ENCODE data around the gene RFNG. TPM values are rescaled to one million over a fixed set of nuclear protein-coding genes. Genes with fewer than 3 reads are reported as not detected.

RFNG gene
- total RNA-seq, 1 donor from 2014 or later: 21.0 TPM

DNA sequence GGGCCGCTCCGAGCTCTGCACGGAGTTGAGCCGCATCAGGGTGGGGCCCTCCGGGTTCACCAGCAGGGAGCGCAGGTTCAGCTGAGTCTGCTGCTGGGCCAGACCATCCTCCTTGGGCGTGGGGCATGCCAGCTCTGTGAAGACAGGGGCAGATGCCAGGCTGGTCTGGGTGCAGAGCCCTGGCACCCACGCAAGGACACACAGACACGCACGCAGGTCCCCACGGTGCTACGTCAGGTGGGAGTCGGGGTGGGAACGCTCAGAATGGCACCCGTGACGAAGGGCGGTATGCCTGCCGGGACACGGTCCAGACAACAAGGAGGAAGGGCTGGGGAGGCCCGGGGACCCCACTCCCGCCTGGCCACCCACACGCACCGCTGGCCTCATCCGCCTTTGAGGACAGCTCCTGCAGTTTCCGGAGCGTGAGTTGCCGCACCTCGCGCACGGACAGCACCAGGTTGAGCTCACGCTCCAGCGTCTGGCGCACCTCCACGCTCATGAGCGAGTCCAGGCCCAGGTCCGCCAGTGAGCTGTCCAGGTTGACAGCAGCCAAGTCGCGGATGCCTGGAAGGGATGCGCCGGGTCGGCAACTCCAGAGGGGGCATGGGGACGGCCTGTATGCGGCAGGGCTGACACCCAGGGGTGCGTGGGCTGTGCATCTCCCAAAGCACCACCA lies 29.3 kb upstream of the RFNG start:
- intact Hi-C loops (cut with DNase I): no loop called here
- DNase-seq (ENCODE audit: low spot score): no peak

DNA sequence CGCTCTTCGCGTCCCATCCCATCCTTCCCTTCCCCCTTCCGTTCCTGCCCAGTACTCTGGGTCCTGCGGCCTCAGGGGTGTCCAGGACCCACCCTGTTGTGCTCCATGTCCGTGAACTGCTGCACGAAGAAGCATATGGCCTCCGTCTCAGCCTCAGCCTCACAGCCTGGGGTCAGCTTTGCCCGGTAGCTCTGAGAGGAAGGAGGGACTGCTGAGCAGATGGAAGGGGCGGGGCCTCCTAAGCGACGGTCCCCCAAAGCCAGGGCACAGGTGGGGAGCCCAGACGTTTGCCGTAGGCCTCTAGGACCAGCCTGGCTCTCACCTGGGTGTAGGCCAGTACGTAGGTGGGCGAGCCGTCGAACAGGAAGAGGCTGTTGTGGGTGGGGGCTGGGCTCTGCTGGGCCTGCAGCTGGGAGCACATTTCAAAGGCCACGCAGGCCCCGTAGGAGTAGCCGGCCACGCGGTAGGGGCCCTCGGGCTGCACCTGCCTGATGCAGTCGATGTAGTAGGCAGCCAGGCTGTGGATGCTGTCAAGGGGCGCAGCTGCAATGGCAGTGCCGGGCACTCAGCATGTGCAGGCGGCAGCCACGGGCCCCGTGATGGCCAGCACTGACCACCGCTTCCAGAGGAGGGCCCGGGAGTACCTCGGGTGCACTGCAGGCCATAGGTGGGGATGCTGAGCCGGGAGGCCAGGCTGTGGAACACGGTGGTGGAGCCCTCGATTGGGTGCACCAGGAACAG lies 28.6 kb upstream of the RFNG start:
- no peak for DNase-seq (ENCODE audit: low spot score)
- intact Hi-C loops (cut with DNase I): no loop called here

DNA sequence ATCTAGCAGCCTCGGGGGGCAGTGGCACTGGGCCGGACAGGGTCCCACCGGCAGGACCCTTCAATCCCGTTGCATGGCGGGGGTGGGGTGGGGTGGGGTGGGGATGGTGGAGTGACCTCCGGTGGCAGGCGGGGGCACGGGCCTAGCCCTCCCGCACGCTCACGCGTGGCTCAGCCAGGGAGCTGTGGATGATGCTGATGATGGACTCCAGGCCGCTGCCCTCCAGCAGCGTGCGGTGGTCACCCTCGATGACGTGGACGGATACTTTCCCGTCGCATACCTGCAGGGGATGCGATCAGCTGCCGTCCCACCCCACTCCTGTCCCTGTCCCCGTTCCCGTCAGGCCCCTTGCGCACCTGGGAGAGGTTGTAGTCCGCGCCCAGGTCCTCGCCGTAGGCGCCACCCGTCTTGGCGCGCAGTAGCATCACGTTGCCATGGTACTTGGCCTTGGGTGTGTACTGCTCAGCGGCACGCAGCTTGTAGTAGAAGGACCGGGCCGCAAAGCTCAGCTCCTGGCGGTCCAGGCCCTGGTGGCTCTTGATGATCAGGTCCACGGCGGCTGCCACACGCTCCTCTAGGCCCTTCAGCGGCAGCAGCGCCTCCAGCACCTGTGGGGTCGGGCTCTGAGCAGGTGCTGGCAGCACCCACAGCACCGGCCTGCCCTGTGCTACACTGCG lies 27.5 kb upstream of the RFNG start:
- intact Hi-C loops (cut with DNase I): no loop called here
- no peak for DNase-seq (ENCODE audit: low spot score)

DNA sequence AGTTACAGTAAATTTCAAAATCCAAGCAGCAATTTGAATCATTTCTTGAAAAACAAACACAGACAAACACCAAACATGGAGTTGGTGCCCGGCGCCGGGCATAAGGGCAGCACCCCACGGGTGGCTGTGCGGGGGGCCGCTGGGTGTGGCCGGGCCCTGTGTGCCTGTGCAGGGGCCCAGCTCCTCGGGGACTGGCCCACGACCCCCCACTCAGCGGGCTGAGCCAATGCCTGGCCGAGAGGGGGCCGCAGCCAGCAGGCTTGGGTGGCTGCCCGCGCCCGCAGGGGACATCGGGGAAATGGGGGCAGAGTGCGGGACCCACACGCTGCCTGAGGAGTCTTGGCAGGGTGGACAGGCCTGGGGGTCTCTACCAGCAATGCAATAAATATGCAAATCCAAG lies 26.8 kb upstream of the RFNG start:
- DNase-seq (ENCODE audit: low spot score): no peak
- intact Hi-C loops (cut with DNase I): no loop called here

DNA sequence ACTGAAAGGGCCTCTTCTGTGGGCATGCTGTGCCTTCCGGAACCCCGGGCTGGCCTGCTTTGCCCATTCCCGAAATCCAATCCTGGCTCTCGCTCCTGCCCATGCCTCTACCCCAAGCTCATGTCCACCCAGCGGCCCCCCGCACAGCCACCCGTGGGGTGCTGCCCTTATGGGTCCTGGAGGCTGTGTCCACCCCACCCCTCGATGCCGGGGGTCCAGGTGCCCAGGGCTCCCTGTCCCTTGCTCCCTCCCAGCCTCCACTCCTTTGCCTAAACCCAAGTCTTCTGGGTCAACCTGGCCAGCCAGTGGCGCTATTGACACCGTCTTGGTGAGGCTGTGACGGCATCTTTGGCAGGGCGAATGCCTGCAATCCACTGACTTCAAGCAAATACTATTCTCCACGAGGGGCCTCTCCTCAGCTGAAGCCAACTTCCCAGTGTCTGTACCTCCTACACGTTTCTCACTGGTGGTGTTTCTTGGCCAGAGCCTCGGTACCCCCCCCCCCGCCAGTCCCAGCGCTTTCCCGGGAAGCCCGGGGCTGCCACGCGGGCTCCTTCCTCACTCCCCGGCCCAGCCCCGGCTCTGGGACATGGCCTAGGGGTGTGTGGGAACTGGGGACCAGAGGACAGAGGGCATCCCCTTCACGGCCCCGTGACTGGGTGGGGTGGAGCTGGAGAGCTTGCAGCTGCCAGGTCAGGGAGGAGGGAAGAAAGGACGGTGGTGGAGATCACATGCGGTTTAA lies 26.2 kb upstream of the RFNG start:
- intact Hi-C loops (cut with DNase I): no loop called here
- no peak for DNase-seq (ENCODE audit: low spot score)

DNA sequence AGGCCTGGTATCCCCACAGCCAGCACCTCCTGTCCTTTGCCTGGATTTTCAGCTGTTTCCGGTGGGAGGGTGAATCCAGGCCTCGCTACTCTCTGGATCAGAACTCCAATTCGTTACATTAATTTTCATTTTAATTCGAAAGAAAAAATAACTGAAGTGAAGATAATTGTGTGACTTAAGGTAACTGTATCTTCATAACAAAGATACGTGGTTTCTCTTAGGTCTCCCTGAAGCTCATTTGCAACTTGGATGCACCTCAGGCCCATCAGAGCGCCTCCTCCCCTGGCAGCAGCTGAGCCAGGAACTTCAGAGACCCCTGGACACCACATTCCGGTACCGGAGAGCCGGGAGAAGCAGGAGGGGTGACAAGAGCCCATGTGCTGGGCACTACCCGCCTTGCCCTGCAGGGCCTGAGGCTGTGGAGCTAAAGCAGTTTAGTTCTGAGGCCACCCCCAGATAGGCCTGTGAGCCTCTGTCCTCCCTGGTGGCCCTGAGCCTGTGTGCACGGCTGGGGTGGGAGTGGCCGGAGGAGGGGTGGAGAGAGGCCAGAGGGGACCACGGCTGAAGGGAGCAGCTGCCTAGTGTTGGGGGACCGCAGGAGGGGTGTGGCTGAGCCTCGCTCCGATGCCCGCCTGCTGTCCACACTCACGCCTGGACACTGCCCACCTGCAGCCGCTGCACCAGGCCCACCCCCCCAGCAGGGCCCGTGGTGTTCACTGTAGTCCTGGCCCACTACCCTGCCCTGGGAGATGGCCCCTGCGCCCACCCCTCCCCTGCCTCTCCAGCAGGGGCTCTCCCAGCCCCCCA lies 25.4 kb upstream of the RFNG start:
- no peak for DNase-seq (ENCODE audit: low spot score)
- intact Hi-C loops (cut with DNase I): no loop called here

DNA sequence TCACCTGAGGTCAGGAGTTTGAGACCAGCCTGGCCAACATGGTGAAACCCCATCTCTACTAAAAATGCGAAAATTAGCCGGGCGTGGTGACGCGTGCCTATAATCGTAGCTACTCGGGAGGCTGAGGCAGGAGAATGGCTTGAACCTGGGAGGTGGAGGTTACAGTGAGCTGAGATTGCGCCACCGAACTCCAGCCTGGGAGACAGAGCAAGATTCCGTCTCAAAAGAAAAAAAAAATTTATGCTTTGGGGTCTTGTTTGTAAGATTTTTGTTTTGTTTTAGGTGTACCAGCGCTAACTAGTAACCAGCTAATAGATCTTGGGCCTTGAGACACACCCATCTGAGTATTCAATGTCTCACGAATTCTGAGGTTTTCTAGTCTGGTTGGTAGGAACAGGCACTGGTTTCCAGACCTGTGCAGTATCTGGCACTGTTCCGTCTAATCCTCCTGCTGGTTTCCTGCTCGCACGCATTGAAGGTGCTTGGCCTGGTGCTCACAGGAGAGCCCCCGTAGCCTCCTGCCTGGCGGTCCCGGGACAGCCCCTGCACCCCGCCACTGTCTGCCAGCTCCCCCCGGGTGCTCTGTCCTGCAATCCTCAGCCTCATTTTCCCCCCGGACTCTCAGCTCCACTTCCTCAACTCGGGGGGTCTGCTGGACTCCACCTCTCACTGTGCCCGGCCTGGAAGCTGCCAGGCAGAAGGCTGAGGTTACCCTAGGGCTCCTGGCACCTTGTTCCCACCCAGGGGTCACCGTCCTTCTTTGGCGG lies 24.6 kb upstream of the RFNG start:
- no peak for DNase-seq (ENCODE audit: low spot score)

DNA sequence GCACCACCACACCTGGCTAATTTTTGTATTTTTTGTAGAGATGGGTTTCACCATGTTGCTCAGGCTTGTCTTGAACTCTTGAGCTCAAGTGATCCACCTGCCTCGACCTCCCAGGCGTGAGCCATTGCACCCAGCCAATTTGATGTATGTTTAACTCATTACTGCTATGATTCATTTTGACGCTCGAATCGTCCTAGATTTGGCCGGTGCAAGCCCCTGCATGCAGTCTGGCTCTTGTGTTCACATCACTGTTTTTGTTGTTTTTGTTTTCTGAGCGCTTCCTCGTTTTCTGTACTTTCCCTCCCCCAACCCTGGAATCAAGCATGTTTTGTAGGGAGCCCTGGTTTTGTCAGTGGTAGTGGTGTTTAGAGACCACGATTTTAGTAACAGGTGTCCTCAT lies 21.8 kb upstream of the RFNG start:
- intact Hi-C loops (cut with DNase I): no loop called here
- no peak for DNase-seq (ENCODE audit: low spot score)

More for the DNA sequence above, 24.6 kb upstream of the RFNG start:
- intact Hi-C loops (cut with DNase I): no loop called here

DNA sequence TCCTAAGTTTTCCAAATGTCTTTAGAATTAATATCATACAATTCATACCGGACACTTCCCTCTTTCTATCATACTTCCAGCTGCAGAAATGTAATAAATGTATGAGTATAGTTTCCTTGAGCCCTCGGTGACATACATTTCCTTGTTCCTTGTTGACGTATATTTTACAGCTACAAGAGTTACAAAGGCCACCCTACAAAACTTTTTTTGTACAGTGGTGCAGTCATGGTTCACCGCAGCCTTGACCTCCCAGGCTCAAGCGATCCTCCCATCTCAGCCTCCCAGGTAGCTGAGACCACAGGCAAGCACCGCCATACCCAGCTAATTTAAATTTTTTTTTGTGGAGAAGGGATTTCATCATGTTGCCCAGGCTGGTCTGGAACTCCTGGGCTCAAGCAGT lies 21.2 kb upstream of the RFNG start:
- no peak for DNase-seq (ENCODE audit: low spot score)
- intact Hi-C loops (cut with DNase I): no loop called here

DNA sequence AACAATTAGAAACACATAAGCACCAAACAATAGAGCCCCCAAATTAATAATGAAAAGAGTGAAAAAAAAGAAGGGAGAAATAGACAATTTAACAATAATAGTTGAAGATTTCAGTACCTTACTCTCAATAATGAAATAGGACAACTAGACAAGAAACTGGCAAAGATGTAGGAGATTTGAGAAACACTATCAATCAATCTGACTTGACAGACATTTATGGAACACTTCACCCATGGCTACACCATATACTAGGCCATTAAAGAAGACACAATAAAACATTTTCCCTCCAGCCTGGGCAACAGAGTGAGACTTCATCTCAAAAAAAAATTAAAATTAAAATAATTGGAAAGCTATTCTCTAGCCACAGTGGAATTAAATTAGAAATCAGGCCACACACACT lies 19.0 kb upstream of the RFNG start:
- DNase-seq (ENCODE audit: low spot score): no peak
- intact Hi-C loops (cut with DNase I): no loop called here

DNA sequence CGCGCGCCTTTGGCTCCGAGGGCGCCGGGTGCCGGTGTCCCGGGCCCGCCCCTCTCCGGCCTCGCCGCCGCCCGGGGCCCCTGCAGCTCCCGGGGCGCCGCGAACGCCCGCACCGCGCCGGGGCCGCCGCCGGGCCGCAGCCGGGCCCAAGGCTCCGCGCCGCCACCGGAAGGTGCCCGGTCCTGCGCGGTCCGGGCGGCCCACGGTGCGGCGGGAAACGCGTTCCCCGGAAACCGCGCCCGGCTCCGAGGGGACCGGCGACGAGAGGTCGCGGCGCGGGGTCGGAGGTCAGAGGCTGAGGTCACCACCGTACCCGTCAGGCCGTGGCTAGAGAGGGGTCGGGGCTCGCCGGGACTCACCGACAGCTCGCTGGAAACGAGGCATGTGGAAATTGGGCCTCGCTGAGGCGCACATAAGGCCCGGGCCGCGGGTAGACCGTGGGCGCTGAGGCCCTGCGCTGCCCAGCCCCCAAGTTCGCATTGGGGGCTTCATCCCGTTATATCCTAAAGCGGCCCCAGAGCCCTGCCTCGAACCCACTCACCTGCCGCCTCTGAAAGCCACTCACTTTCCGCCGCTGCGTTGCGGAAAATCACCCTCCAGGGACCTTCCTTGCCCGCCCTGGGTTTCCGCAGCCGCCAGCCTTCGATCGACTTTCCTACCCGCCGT lies 14.2 kb upstream of the RFNG start, which contains the start of gene DUS1L:
TSS of gene DUS1L (minus strand) at position 167 of the 666 bp plus-strand sequence. CDS start 745 bp downstream, outside the sequence.
- DNase-seq (ENCODE audit: low spot score): peak; percentile 83
- intact Hi-C loops (cut with DNase I): no loop called here

DNA sequence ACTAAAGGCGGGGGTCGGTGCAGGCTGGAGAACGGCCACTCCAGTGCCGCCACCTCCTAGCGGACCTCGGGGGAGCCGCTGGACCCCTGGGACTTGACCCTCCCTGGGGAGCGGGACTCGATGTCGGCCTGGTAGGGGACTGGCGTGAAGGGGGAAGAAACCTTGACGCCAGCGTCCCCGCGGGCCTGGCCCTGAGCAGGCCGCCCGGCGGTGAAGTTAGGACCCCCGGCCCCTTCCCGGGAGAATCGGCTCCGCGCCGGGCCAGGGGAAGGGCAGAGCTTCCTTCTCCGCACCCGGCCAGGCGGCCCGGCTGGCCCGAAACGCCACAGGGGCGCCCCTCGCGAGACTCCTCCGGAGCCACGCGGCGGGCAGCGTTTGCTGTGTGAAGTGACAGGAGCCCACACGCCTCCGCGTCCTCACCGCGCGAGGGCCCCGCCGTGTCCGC lies 13.6 kb upstream of the RFNG start:
- intact Hi-C loops (cut with DNase I): no loop called here
- no peak for DNase-seq (ENCODE audit: low spot score)

DNA sequence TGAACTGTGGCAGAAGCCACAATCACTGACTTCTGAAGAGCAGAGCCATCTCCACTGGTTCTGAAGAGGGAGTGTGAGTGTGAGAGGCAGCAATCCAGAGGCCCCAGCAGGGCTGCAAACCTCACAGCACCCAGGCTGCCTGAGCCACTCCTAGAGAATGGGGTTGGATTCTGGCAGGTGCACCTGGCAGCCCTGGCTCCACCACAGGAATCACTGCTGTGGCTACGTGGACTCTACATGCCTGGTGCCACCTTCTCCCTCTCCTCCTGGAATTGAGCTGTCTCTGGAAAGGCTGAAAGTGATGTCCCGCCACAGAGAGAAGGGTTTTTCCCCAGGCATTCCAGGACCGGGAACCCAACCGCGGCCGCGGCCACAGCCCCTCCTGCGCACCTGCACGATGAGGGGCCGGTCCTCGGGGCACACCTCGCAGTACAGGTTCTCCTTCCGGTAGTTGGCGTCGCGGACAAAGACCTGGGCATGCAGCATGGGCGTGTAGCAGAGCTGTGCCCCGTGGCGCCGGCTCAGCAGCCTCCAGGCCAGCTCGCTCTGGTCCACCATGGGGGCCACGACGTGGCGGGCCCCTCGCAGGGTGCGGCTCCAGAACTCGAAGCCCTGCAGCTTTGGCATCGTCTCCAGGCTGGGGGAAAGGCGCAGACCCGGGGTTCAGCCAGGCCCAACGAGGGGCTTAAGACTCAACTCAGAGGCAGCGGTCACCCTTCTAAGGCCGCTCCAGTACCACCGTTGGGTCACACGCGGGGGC lies 13.0 kb upstream of the RFNG start:
- intact Hi-C loops (cut with DNase I): no loop called here
- no peak for DNase-seq (ENCODE audit: low spot score)

DNA sequence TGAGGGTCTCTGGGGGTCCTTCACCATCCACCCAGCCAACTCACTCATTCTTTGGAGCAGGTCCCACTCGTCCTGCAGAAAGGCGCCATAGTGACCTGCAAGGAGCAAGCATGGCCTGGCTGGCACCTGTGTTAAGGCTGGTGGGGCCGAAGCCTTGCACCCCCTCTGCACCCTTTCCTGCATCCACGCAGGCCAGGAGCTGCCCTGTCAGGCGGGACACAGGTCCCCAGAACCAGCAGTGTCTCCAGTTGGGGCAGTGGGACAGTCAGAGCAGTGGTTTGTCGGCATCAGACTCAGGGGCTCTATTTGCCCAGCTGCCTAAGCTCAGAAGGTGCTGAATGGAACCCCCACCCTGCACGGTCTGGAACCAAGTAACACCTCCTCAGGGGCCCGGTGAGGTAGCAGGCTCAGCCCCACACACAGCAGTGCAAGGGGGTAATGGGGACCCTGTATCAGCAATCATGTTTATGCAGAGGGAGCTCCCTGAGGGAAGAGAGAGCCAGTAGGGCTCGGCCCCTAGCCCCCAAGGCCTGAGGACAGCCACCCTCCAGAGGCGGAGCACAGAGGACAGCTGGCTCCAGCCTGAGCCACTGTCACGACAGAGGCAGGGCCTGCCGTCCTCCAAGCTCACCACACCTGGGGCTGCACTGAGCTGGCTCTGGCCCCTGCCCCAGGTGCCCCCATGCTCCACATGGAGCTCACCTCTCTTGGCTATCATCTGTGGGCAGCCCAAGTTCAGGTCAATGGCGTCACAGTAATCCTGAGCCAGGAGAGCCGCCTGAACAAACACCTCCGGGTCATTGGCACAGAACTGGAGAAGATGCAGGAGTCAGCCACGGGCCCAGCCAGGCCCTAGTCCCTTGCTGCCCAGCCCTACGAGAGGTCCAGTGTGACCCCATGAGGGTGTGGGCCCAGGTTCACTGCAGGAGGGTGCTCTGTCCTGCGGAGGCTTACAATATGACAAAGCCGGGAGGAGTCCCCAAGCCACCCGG lies 12.1 kb upstream of the RFNG start:
- intact Hi-C loops (cut with DNase I): no loop called here
- no peak for DNase-seq (ENCODE audit: low spot score)

DNA sequence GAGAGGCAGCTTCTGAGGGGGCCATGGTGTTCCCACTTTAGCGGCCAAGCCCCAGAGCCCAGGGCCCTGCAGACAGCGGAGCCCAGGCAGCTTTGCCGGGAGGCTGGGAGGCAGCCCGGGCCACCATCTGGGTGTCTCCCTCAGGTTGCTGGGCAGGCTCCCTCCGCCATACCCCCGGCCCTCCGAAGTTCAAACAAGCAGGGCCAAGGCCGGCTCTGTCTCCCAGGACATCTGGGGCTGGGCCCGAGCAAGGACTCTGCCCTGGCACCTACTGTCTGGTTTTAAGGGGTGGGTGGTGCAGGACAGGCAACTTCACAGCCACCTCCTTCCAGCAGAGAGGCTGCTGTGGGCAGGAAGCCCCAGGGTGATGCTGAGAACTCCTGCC lies 11.4 kb upstream of the RFNG start:
- intact Hi-C loops (cut with DNase I): no loop called here
- no peak for DNase-seq (ENCODE audit: low spot score)
